NCI-H748 treated with DMSO at 0.1 percent for 48 hours (cell line): ENCODE measurements around the gene PSMD13.
"Not testable (repeated sequence)": the region's sequence is repeated elsewhere in the genome, so short reads cannot be mapped to it uniquely, and the experiment has no call there.

Experiments used
- DNase-seq: peaks from one replicate; lab custom pipeline; 2025; lab: John Stamatoyannopoulos, UW

The PSMD13 gene

GRCh38 chr11:236774-237767, at the start of gene PSMD13:
TSS of gene PSMD13 (plus strand) at chr11:236976. CDS start at chr11:237050, 74 bp downstream.
- DNase-seq, result peak; percentile 49

GRCh38 chr11:189200-189783, 47.5 kb upstream of the PSMD13 start:
- not testable (repeated sequence) for DNase-seq

- DNase-seq, result not testable (repeated sequence)
Measured at GRCh38 chr11:189843-190311, 46.9 kb upstream of the PSMD13 start.

GRCh38 chr11:190546-190945, 46.2 kb upstream of the PSMD13 start:
- not testable (repeated sequence) for DNase-seq

GRCh38 chr11:191490-192478, 45.0 kb upstream of the PSMD13 start:
- not testable (repeated sequence) for DNase-seq

GRCh38 chr11:192674-193128, 44.1 kb upstream of the PSMD13 start, which contains the start of gene SCGB1C1:
TSS of gene SCGB1C1 (plus strand) at chr11:193078. CDS start at chr11:193100, 22 bp downstream.
- DNase-seq, result not testable (repeated sequence)

- DNase-seq, result not testable (repeated sequence)
Measured at GRCh38 chr11:193481-193880, 43.3 kb upstream of the PSMD13 start.

GRCh38 chr11:196786-197731, 39.7 kb upstream of the PSMD13 start:
- no peak for DNase-seq

- DNase-seq, result no peak
Measured at GRCh38 chr11:197741-198235, 39.0 kb upstream of the PSMD13 start.

GRCh38 chr11:198236-198806, 38.5 kb upstream of the PSMD13 start:
- DNase-seq, result no peak

GRCh38 chr11:199004-199581, 37.7 kb upstream of the PSMD13 start:
- no peak for DNase-seq

GRCh38 chr11:199782-200181, 37.0 kb upstream of the PSMD13 start:
- DNase-seq, result no peak

GRCh38 chr11:200224-201003, 36.4 kb upstream of the PSMD13 start:
- DNase-seq, result no peak

GRCh38 chr11:201966-202365, 34.8 kb upstream of the PSMD13 start:
- DNase-seq, result no peak

GRCh38 chr11:202490-202889, 34.3 kb upstream of the PSMD13 start:
- no peak for DNase-seq

GRCh38 chr11:203056-203944, 33.5 kb upstream of the PSMD13 start:
- DNase-seq, result no peak

GRCh38 chr11:203945-204586, 32.7 kb upstream of the PSMD13 start:
- no peak for DNase-seq
